ENCODE data around the gene IREB2. TPM values are rescaled to one million over a fixed set of nuclear protein-coding genes. Genes with fewer than 3 reads are reported as not detected.

The IREB2 gene
- total RNA-seq, 1 experiment from 2014 or later = 24.3 TPM

- DNase-seq (ENCODE audit: low read depth) = peak; percentile 6
Measured at GRCh38 chr15:78540871-78541743, 103.1 kb downstream of the IREB2 start.

GRCh38 chr15:78541744-78542034 lies 103.7 kb downstream of the IREB2 start:
- no peak for DNase-seq (ENCODE audit: low read depth)

GRCh38 chr15:78542647-78543046 lies 104.6 kb downstream of the IREB2 start:
- DNase-seq (ENCODE audit: low read depth) = no peak

- no peak for DNase-seq (ENCODE audit: low read depth)
Measured at GRCh38 chr15:78550194-78550593, 112.2 kb downstream of the IREB2 start.

- no peak for DNase-seq (ENCODE audit: low read depth)
Measured at GRCh38 chr15:78550815-78551214, 112.8 kb downstream of the IREB2 start.

Other genes with a start within 250 kb of the IREB2 start
- 0.24 and 0.49 TPM in 2 replicates for gene ACSBG1, start 203.7 kb upstream of the IREB2 start, total RNA-seq (2014; rRNA removed; shearing (Covaris generic))
- gene DNAJA4, start 173.7 kb upstream of the IREB2 start, total RNA-seq (2014; rRNA removed; shearing (Covaris generic)) = 0.59 and 1.6 TPM in 2 replicates
- 130 and 132 TPM in 2 replicates for gene SKIC8, start 138.6 kb upstream of the IREB2 start, total RNA-seq (2014; rRNA removed; shearing (Covaris generic))
- gene CRABP1, start 97.9 kb upstream of the IREB2 start, total RNA-seq (2014; rRNA removed; shearing (Covaris generic)) = 0.29 TPM in 1 of 2 replicates, not detected in the other
- 4.5 and 6.8 TPM in 2 replicates for gene HYKK, start 69.4 kb downstream of the IREB2 start, total RNA-seq (2014; rRNA removed; shearing (Covaris generic))
- 584 and 708 TPM in 2 replicates for gene PSMA4, start 102.2 kb downstream of the IREB2 start, total RNA-seq (2014; rRNA removed; shearing (Covaris generic))
- gene CHRNA5, start 127.3 kb downstream of the IREB2 start, total RNA-seq (2014; rRNA removed; shearing (Covaris generic)) = 11.7 and 12.0 TPM in 2 replicates
- not detected in 2 replicates for gene CHRNA3, start 182.8 kb downstream of the IREB2 start, total RNA-seq (2014; rRNA removed; shearing (Covaris generic))
- gene CHRNB4, start 203.0 kb downstream of the IREB2 start, total RNA-seq (2014; rRNA removed; shearing (Covaris generic)) = not detected in 2 replicates

Measured in RPMI7951 (cell line).